HG02623 (cell line): ENCODE results near the gene TBC1D2.
"Not testable (repeated sequence)": the region's sequence is repeated elsewhere in the genome, so short reads cannot be mapped to it uniquely, and the experiment has no call there.

Experiments used
- ATAC-seq: cut with Tn5 transposase; IDR thresholded peaks from one replicate; pipeline ENCODE4 v1.9.1; 2021; ENCODE audit warnings: moderate library complexity; ENCODE audit not compliant: unreplicated experiment

The TBC1D2 gene

GRCh38 chr9:98191671-98192502, 63.6 kb downstream of the TBC1D2 start:
- no peak for ATAC-seq

- no peak for ATAC-seq
Observed at GRCh38 chr9:98191181-98191608, 64.3 kb downstream of the TBC1D2 start.

DNA sequence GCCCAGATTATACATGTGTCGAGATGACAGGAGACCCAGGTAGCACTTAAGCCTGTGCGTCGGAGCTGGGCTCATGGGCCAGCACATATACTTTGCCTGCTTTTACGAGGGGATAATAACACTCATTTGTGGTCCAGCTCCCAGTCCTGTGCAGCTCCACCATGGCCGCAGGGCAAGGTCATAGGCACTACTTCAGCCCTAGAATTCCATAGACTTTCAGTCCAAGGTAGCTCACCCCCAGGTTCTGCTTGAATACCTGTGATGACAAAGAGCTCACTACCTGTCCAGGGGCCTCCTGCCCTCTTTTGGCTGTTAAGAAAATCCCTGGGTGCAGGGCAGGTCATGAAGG, 64.7 kb downstream of the TBC1D2 start:
- no peak for ATAC-seq

GRCh38 chr9:98189412-98189811, 66.0 kb downstream of the TBC1D2 start:
- ATAC-seq: no peak

DNA sequence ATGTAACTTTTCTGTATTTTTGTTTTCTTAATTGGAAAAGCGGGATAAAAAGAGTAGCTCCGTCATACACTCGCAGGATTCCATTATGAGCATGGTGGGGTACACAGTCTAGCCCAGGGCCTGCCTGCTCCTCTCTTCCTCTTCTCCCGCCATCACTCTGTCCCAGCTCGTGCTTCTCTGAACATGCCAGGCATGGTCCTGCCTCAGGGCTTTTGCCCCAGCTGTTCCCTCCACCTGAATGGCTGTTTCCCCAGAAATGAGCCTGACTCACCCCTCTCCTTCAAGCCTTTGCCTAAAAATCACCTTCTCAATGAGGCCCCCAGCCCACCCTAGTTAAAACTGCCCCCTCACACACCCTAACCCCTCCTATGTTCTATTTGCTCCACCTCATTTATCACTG, 67.5 kb downstream of the TBC1D2 start:
- ATAC-seq: no peak

DNA sequence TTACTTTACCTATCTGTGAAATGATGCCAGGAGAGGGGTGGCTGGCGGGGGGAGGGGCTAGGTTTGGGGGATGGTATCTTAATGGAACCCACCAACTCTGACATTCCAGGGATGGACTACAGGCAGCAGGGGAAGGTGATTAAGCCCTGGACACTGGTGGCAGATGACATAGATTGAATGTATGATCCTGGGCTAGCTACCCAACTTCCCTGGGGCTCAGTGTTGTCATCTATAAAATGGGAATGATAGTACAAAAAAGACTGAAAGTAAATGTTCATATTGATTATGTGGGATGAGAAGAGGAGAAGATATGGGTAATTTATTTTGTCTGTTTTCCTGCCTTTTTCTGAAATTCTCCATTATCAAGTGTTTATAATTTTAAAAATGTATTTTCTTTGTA, 69.2 kb downstream of the TBC1D2 start:
- no peak for ATAC-seq

GRCh38 chr9:98185611-98186171, 69.8 kb downstream of the TBC1D2 start:
- no peak for ATAC-seq

DNA sequence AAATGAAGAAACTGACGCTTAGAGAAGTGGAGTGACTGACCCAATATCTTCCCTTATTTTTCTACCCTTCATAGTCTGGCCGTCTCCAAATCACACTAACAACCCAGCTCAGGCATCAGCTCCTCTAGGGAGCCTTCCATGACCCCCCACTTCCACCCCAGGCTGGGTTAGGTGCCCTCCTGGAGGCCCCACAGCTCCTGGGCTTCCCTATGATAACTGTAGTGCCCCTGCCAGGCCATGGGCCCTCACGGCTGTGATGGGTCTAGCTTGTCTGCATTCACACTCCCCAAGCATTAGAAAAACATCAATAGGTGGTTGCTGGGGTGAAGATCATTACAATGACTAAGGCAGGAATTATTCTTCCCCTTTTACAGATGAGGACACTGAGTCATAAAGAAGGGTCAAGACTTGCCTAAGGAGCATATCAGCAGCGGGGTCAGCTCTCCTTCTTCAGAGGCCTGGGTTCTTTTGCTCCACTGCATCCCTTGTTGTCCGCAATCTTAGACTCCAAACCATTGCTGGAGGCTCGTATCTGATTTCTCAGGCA, 70.4 kb downstream of the TBC1D2 start:
- ATAC-seq: no peak

- no peak for ATAC-seq
Observed at GRCh38 chr9:98184326-98184725, 71.1 kb downstream of the TBC1D2 start.

DNA sequence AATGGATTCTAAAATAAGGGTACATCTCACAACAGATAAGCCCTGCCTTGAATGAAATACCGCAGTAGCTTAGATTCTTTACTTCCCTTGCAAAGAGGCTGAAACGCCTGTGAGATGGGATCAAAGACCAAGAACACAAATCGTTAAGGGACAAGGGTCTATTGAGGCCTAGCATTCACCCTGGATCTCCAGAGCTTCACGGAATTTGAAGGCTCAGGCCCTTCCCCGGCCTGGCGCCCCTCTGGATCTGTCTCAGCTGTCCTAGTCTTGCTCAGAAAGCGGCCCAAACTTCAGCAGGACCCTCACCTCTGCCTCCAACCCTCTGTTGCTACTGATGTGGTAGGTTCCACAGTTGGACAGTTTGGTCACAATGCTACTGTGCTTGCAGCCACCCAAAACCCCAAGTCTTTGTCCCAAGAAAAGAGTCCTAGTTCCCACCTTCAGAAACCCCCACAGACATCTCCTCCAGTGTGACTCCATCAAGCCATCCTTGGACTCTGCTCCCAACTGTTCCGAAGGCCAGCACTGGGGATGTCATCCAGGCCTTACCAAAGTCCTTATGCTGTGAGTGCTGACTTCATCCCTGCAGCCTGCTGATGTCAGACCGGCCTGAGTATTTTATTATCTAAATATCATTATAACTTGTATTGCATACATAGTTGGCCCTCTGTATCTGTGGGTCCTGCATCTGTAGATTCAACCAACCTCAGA, 72.4 kb downstream of the TBC1D2 start:
- ATAC-seq: no peak

DNA sequence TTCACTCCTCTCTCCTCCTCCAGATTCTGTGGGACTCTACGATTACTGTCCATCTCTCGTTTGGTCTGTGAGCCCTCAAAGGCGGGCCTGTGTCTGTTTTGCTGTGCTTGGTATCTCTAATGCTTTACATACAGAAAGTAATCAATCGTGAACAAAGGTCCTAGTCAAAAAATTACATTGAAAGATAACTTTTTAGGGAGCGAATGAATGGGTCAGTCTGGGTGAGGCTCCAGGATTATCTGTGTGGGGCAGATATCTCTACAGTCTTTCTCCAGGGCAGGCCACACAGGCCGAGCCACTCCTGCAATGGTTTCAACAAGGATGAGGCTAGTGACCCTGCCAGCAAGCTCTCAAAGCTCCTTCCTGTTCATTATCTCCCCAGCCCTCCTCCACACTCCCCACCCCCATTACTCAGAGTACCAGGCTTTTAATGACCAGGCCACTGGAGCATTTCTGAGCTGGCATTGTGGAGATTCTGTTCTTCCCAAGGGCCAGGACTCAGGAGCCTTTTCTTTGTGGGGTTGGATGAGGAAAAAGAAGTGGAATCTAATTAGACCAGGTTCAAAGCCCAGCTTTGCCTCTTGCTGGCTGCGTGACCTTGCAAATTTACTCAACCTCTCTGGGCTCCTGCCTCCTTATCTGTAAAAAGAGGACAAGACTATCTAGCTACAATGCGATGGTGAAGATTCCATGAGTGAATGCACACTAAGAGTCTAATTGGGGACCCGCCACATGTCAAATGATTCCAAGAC, 73.2 kb downstream of the TBC1D2 start:
- ATAC-seq: no peak

DNA sequence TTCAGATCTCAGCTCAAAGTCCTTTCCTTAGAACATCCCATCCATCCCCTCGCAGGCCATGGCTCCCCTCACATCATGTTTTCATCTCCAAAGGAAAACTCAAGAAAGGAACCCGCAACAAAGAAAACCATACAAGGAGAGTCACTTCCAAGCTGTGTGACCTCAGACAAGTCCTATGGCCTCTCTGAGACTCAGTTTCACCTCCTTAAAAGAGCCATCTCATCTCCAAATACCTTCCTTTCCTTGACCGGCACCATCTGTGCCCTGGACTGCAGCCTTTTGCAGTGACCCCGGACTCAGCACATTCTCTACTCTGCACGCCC, 73.7 kb downstream of the TBC1D2 start:
- ATAC-seq: no peak

- ATAC-seq: no peak
Observed at GRCh38 chr9:98180996-98181395, 74.5 kb downstream of the TBC1D2 start.

- ATAC-seq: no peak
Observed at GRCh38 chr9:98178874-98179850, 76.3 kb downstream of the TBC1D2 start.

- ATAC-seq: no peak
Observed at GRCh38 chr9:98176391-98177259, 78.8 kb downstream of the TBC1D2 start.

DNA sequence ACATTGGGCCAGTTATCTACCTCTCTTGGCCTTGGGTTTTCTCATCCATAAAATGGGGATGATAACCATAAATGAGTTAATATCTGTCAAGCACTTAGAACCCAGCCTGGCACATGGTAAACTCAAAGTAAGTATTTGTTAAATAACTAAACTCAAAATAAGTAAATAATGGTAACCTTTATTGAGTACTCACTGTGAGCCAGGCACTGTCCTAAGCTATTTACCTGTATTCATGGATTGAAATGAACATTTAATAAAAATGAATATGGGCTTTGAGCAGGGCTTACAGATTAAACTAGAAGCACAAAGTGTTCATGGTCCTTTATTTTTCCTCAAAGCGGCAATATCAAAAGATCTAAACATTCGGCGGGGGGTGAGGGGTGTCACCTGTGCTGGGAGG, 79.7 kb downstream of the TBC1D2 start:
- ATAC-seq: no peak

DNA sequence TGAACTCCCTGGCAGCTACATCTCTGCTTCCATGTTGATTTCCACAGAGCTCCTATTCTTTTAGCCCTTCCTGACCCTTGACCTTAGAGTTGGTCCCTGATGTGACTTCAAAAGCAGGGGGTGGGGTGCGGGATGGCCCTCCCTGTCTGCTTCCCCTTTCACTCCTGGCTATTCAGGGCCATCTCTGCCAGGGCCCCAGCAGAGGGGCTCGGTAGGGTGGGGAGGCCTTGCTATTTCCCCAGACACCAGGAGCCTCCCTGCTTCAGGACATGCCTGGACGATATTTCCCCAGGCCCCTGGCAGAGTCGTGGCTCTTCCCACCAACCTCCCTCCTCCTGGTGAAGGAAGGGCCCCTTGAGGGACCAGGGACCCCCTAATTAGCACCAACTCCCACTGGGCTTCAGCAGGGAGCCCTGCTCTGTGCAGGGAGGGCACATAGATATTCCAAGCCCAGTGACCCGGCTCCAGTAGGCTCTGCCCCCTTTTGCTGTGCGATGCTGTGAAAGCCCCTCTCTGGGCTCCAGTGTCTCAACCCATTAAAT, 80.3 kb downstream of the TBC1D2 start:
- ATAC-seq: no peak

DNA sequence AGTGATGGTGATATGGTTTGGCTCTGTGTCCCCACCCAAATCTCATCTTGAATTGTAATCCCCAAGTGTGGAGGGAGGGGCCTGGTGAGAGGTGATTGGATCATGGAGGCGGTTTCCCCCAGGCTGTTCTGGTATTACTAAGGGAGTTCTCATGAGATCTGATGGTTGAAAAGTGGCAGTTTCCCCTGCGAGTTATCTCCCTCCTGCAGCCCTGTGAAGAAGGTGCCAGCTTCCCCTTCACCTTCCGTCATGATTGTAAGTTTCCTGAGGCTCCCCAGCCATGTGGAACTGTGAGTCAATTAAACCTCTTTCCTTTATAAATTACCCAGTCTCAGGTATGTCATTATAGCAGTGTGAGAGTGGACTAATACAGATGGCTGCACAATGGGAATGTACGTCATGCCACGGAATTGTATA, 80.9 kb downstream of the TBC1D2 start:
- not testable (repeated sequence) for ATAC-seq

- ATAC-seq: no peak
Observed at GRCh38 chr9:98173181-98173580, 82.3 kb downstream of the TBC1D2 start.
